Stimulated activated CD8-positive, alpha-beta memory T cell treated with anti-CD3 and anti-CD28 coated beads, Interleukin-2, amount 100 ng/mL, for 48 hours (primary cell): Measurements from ENCODE around the gene FARP1.
A peak's percentile ranks its signal among the peaks of the same experiment; 100 is the strongest.

Experiments
- DNase-seq, 2 donors: peaks; one replicate each; pipeline ENCODE4 v3.0.0-alpha.2; 2020; ENCODE audit warnings: low read depth in 2 of 2

The FARP1 gene

GRCh38 chr13:98480915-98481877 lies 338.3 kb downstream of the FARP1 start:
- DNase-seq = peak; percentile 23 to 34

- DNase-seq = no peak
Measured at GRCh38 chr13:98482476-98483444, 339.9 kb downstream of the FARP1 start.

GRCh38 chr13:98483601-98484288 lies 340.9 kb downstream of the FARP1 start:
- DNase-seq = no peak

GRCh38 chr13:98484289-98485219 lies 341.7 kb downstream of the FARP1 start:
- DNase-seq = peak; percentile 29 to 42

GRCh38 chr13:98485561-98485960 lies 342.7 kb downstream of the FARP1 start:
- DNase-seq = no peak

- DNase-seq = no peak
Measured at GRCh38 chr13:98486412-98486811, 343.5 kb downstream of the FARP1 start.

GRCh38 chr13:98487016-98487415 lies 344.1 kb downstream of the FARP1 start:
- DNase-seq = no peak

- DNase-seq = no peak
Measured at GRCh38 chr13:98487522-98487921, 344.6 kb downstream of the FARP1 start.

- no peak for DNase-seq
Measured at GRCh38 chr13:98488736-98489135, 345.8 kb downstream of the FARP1 start.

GRCh38 chr13:98489446-98490194 lies 346.7 kb downstream of the FARP1 start:
- DNase-seq = no peak

- no peak for DNase-seq
Measured at GRCh38 chr13:98490195-98490836, 347.4 kb downstream of the FARP1 start.

- DNase-seq = no peak
Measured at GRCh38 chr13:98490866-98491265, 348.0 kb downstream of the FARP1 start.

GRCh38 chr13:98492335-98493041 lies 349.6 kb downstream of the FARP1 start:
- no peak for DNase-seq

GRCh38 chr13:98493042-98493712 lies 350.3 kb downstream of the FARP1 start:
- DNase-seq = no peak

- no peak for DNase-seq
Measured at GRCh38 chr13:98494769-98495168, 351.9 kb downstream of the FARP1 start.

- DNase-seq = no peak
Measured at GRCh38 chr13:98495627-98496478, 353.0 kb downstream of the FARP1 start.

- DNase-seq = no peak
Measured at GRCh38 chr13:98496479-98496791, 353.5 kb downstream of the FARP1 start.
